ENCODE data around the gene NPS.

The NPS gene
- total RNA-seq: 0 reads per million in 3 experiments

- DNase-seq: no peak
Observed at GRCh38 chr10:127549009-127549408, at the start of gene NPS. Gene NPS, plus strand, starts transcription at chr10:127549309. Its CDS starts 60 bp downstream, at chr10:127549369.

- DNase-seq: no peak
Observed at GRCh38 chr10:127500127-127500526, 49.0 kb upstream of the NPS start.

GRCh38 chr10:127506094-127506493 is 43.0 kb upstream of the NPS start:
- no peak for DNase-seq

- DNase-seq: no peak
Observed at GRCh38 chr10:127522298-127522697, 26.8 kb upstream of the NPS start.

GRCh38 chr10:127523476-127523875 is 25.6 kb upstream of the NPS start:
- DNase-seq: no peak

- no peak for DNase-seq
Observed at GRCh38 chr10:127524229-127524628, 24.9 kb upstream of the NPS start.

GRCh38 chr10:127524908-127525665 is 24.0 kb upstream of the NPS start:
- no peak for DNase-seq

- no peak for DNase-seq
Observed at GRCh38 chr10:127525686-127526085, 23.4 kb upstream of the NPS start.

- DNase-seq: no peak
Observed at GRCh38 chr10:127526161-127526560, 22.9 kb upstream of the NPS start.

- DNase-seq: no peak
Observed at GRCh38 chr10:127527320-127527719, 21.8 kb upstream of the NPS start.

- no peak for DNase-seq
Observed at GRCh38 chr10:127527891-127528290, 21.2 kb upstream of the NPS start.

- no peak for DNase-seq
Observed at GRCh38 chr10:127532193-127532592, 16.9 kb upstream of the NPS start.

GRCh38 chr10:127532659-127533058 is 16.4 kb upstream of the NPS start:
- no peak for DNase-seq

- no peak for DNase-seq
Observed at GRCh38 chr10:127534074-127534473, 15.0 kb upstream of the NPS start.

GRCh38 chr10:127534496-127534895 is 14.6 kb upstream of the NPS start:
- no peak for DNase-seq

- DNase-seq: no peak
Observed at GRCh38 chr10:127535802-127536515, 13.2 kb upstream of the NPS start.

- no peak for DNase-seq
Observed at GRCh38 chr10:127536972-127537760, 11.9 kb upstream of the NPS start.

GRCh38 chr10:127537924-127538323 is 11.2 kb upstream of the NPS start:
- DNase-seq: no peak

- no peak for DNase-seq
Observed at GRCh38 chr10:127548022-127548421, 1.1 kb upstream of the NPS start.

GRCh38 chr10:127550861-127551260 is 1.8 kb downstream of the NPS start:
- no peak for DNase-seq

GRCh38 chr10:127552446-127552845 is 3.3 kb downstream of the NPS start:
- no peak for DNase-seq

GRCh38 chr10:127553417-127553816 is 4.3 kb downstream of the NPS start:
- DNase-seq: no peak

- DNase-seq: no peak
Observed at GRCh38 chr10:127556916-127557315, 7.8 kb downstream of the NPS start.

GRCh38 chr10:127561647-127562046 is 12.5 kb downstream of the NPS start:
- no peak for DNase-seq
